LNCAP (cell line): Measurements from ENCODE around the gene MRPS7.

Source experiments
- TF ChIP-seq, protein P1 (sequence below): fragments of 450-650 bp; IDR thresholded peaks from 2 replicates; pipeline ENCODE4 v1.5.1; 2017; ENCODE audit warnings: mild to moderate bottlenecking

MRPS7 gene

DNA sequence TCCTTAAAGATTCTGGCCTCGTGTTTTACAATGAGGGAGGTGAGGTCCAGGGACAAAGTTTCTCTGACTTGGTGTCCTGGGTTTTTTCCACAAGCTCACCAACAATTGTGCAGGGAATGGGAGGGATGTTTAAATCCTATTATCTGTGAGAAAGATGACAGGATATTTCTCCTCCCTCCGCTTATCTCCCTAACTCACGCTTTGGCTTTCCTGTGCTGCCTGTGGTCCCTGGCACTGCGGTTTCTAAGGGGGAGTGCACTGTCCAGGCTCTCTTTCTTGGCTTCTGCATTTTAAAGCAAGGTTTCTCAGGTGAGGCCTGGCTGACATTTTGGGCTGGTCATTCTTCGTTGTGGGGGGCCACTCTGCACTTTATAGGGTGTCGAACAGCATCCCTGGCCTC is 16.7 kb upstream of the MRPS7 start:
- TF ChIP-seq, protein P1, sequence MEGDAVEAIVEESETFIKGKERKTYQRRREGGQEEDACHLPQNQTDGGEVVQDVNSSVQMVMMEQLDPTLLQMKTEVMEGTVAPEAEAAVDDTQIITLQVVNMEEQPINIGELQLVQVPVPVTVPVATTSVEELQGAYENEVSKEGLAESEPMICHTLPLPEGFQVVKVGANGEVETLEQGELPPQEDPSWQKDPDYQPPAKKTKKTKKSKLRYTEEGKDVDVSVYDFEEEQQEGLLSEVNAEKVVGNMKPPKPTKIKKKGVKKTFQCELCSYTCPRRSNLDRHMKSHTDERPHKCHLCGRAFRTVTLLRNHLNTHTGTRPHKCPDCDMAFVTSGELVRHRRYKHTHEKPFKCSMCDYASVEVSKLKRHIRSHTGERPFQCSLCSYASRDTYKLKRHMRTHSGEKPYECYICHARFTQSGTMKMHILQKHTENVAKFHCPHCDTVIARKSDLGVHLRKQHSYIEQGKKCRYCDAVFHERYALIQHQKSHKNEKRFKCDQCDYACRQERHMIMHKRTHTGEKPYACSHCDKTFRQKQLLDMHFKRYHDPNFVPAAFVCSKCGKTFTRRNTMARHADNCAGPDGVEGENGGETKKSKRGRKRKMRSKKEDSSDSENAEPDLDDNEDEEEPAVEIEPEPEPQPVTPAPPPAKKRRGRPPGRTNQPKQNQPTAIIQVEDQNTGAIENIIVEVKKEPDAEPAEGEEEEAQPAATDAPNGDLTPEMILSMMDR, result no peak

DNA sequence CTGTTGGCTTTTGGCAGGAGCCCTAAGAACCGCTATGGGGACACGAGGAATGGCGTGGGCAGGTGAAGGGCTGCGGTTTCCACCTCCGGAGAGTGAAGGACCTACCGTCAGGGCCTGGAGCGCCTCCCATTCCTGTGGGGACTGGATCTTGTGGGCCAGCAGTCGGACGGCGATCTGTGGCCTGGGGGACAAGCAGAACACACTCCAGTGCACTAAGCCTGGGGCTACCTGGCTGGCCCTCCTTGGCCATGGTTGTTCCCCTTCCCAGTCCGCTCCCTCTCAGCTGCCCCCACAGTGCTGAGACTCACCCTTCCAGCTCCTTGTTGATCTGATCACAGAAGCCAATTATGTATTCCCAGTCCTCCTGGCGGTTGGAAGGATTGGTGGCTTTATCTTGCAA is 15.3 kb upstream of the MRPS7 start:
- TF ChIP-seq, protein P1, result no peak

DNA sequence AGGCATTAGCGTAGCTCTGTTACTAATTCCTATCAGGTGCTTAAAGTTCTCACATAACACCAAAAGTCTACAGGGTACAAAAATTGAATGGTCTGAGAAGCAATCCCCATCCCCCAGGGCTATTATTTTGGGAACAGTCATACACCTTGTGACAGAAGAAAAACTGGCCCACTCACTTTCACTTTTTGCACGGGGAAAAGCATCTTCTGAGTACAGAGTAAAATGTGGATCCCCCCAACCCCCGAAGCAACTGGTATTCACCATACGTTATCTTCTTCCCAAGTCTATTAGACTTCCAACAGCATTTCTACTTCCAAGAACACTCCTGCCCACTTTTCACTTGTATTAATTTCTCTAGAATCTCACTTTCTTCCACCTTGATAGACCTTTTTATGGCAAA is 12.1 kb upstream of the MRPS7 start:
- TF ChIP-seq, protein P1, result no peak

DNA sequence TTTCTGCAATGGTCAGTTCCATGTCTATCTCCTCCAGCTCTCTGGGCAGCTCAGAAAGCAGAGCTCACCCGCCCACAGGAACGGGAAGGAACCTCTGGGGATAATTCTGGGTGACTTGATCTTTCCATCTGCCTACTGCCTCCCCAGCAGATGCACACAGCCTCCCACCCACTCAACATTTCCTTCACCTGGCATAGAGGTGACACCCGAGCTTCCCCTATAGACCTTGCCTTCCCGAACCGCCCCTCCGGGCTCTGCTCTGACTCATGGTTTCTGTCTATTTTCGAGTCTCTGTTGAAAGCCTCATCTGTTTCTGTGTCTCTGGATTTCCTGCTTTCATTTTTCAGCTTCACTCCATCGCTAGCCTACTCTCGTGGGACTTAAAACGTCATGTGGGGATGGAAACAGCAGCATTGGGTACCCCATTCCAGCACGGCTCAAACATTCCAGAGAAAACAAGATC is 11.6 kb upstream of the MRPS7 start:
- TF ChIP-seq, protein P1, result no peak

DNA sequence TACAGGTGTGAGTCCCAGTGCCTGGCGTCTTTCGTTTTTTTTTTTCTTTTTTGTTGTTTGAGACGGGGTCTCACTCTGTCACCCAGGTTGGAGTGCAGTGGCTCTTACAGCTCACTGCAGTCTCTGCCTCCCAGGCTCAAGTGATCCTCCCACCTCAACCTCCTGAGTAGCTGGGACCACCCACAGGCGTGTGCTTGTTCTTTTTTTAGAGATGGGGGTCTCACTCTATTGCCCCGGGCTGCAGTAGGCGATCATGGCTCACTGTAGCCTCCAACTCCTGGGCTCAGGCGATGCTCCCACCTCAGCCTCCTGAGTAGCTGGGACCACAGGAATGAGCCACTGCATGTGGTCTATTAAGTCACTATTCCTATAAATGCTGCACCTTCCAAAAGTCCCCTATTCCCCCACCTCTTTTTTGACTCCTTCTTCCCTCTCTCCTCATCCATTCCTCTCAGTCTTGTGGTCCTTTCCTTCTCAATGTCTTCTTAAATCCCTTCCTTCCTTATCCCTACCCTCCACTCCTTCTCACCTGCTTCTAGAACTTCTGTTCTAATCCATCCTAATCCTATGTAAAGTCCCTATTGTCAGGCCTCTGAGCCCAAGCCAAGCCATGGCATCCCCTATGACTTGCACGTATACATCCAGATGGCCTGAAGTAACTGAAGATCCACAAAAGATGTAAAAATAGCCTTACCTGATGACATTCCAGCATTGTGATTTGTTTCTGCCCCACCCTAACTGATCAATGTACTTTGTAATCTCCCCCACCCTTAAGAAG is 9.5 kb upstream of the MRPS7 start:
- TF ChIP-seq, protein P1, result no peak

DNA sequence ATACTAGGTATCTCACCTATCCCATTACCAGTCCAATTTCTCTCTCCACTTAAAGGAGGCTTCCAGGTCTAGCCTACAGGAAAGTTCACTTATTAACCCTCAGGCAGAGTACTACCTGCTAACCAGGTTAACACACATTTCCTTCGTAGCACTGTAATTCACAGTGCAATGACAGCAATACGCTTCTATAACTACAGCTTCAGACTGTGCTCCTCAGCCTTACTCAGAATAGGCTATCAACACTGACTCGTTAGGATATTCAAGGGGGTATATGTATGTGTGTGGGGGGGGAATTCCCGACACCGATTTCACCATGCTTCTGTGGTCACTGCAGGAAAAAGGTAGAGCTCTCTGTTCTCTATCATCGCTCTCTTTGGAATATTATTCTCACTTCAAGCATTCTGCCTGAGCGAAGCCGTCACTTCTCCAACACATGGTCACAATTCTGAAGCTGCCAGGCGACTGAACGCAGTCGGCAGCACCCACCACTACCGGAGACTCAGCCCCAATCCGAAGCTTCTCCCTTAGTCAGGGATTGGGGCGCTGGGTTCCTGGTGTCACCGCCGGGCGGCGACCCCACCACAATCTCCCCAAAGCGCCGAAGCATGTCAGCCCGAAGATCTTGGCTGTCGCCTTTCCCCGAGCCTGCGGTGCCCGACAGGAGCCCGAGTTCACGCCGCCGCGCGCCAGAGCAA is 891 bp upstream of the MRPS7 start:
- TF ChIP-seq, protein P1, result peak; percentile 19; the same call in 1 of the 2 replicates

DNA sequence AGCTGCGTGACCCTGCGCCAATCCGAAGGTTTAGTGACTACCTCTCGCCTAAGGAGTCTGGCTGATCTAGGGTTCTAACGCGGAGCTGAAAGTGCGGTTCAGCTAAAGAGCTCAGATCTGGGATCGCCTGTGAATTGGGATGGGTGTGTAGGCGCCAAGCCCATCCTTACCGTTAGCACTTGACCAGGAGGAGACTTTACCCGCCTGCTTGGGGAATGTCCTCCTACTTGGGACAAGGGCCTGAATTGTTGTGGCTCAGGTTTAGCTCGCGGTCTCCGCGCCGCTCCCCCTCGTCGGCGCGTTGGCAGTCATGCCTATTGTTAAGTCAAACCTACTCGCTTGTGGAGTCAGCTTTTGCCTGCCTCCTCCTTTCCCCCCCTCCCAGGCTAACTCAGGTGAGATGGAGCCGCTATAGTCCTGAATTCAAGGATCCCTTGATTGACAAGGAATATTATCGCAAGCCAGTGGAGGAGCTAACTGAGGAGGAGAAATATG is 480 bp downstream of the MRPS7 start:
- TF ChIP-seq, protein P1, result no peak
